GM08714 (cell line): ENCODE results near the gene KIAA0930.
"Not testable (repeated sequence)": the region's sequence is repeated elsewhere in the genome, so short reads cannot be mapped to it uniquely, and the experiment has no call there.

ENCODE experiments used
- H3K4me3 ChIP-seq: fragments of 200-500 bp; sonication (Bioruptor generic); 2 replicates; pipeline ENCODE4 v1.5.1; 2014; ENCODE audit warnings: mild to moderate bottlenecking, low read length, inconsistent platforms
- ZNF274 ChIP-seq: IDR thresholded peaks from 2 replicates; pipeline ENCODE4 v1.6.1; 2012; ENCODE audit warnings: mild to moderate bottlenecking, low read depth, low read length

The KIAA0930 gene

GRCh38 chr22:45200230-45200629 is 40.5 kb downstream of the KIAA0930 start:
- TF ChIP-seq ZNF274, result no peak
- no peak overlapping the region for H3K4me3 ChIP-seq

- H3K4me3 ChIP-seq, result no peak overlapping the region
- no peak for TF ChIP-seq ZNF274
Observed at GRCh38 chr22:45199723-45200122, 41.0 kb downstream of the KIAA0930 start.

- TF ChIP-seq ZNF274, result no peak
- no peak overlapping the region for H3K4me3 ChIP-seq
Observed at GRCh38 chr22:45198463-45198795, 42.3 kb downstream of the KIAA0930 start.

GRCh38 chr22:45197606-45198462 is 42.9 kb downstream of the KIAA0930 start:
- no peak for TF ChIP-seq ZNF274
- no peak overlapping the region for H3K4me3 ChIP-seq

GRCh38 chr22:45196926-45197605 is 43.6 kb downstream of the KIAA0930 start:
- H3K4me3 ChIP-seq, result no peak overlapping the region
- no peak for TF ChIP-seq ZNF274

- no peak overlapping the region for H3K4me3 ChIP-seq
- TF ChIP-seq ZNF274, result no peak
Observed at GRCh38 chr22:45196308-45196707, 44.4 kb downstream of the KIAA0930 start.

- no peak overlapping the region for H3K4me3 ChIP-seq
- TF ChIP-seq ZNF274, result no peak
Observed at GRCh38 chr22:45195616-45196015, 45.1 kb downstream of the KIAA0930 start.

GRCh38 chr22:45194686-45195085 is 46.0 kb downstream of the KIAA0930 start:
- no peak overlapping the region for H3K4me3 ChIP-seq
- TF ChIP-seq ZNF274, result no peak

- H3K4me3 ChIP-seq, result no peak overlapping the region
- no peak for TF ChIP-seq ZNF274
Observed at GRCh38 chr22:45192701-45193187, 48.0 kb downstream of the KIAA0930 start.

GRCh38 chr22:45191746-45192145 is 48.9 kb downstream of the KIAA0930 start:
- not testable (repeated sequence) for H3K4me3 ChIP-seq

- no peak for TF ChIP-seq ZNF274
Observed at GRCh38 chr22:45190202-45190872, 50.4 kb downstream of the KIAA0930 start.

GRCh38 chr22:45188779-45189178 is 51.9 kb downstream of the KIAA0930 start:
- H3K4me3 ChIP-seq, result no peak overlapping the region
- TF ChIP-seq ZNF274, result no peak

More at GRCh38 chr22:45190202-45190872, 50.4 kb downstream of the KIAA0930 start:
- no peak overlapping the region for H3K4me3 ChIP-seq

GRCh38 chr22:45187891-45188290 is 52.8 kb downstream of the KIAA0930 start:
- H3K4me3 ChIP-seq, result no peak overlapping the region
- TF ChIP-seq ZNF274, result no peak

GRCh38 chr22:45185718-45186514 is 54.8 kb downstream of the KIAA0930 start:
- TF ChIP-seq ZNF274, result no peak
- no peak overlapping the region for H3K4me3 ChIP-seq

- no peak for TF ChIP-seq ZNF274
- H3K4me3 ChIP-seq, result no peak overlapping the region
Observed at GRCh38 chr22:45183974-45184373, 56.7 kb downstream of the KIAA0930 start.
